SH-SY5Y (cell line): ENCODE data around the gene FOXP1.

Experiments used
- GATA2 ChIP-seq: IDR thresholded peaks from 2 replicates; pipeline ENCODE4 v1.6.1; 2011; ENCODE audit warnings: mild to moderate bottlenecking, low read depth, low read length
- GATA3 ChIP-seq: IDR thresholded peaks from 2 replicates; pipeline ENCODE4 v1.6.1; 2011; ENCODE audit warnings: low read depth, mild to moderate bottlenecking, low read length, moderate library complexity

Gene FOXP1

GRCh38 chr3:70992562-70993204 is 590.8 kb downstream of the FOXP1 start:
- TF ChIP-seq GATA2 (no peak), GATA3 (no peak)

DNA sequence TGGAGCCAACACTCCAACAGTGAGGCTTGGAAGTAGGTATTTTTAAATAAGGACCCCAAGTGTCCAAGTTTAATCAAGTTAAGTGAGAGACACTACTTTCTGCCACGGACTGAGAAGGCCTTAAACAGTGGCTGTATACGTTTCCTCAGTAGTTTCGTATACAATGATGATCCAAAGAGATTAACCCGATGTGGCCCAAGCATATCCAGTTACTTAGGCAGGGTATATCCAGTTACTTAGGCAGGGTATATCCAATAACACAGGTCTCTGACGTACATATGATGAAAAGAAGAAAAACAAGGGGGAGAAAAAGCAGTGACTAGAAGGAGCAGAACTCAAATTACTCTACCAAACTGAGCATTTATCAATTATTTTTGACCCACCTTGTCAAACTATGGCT is 591.4 kb downstream of the FOXP1 start:
- TF ChIP-seq GATA2, result no peak
- no peak for TF ChIP-seq GATA3

GRCh38 chr3:70990723-70991122 is 592.8 kb downstream of the FOXP1 start:
- TF ChIP-seq GATA2 (no peak), GATA3 (no peak)

- no peak for TF ChIP-seq GATA3
- no peak for TF ChIP-seq GATA2
Measured at GRCh38 chr3:70990185-70990584, 593.3 kb downstream of the FOXP1 start.

DNA sequence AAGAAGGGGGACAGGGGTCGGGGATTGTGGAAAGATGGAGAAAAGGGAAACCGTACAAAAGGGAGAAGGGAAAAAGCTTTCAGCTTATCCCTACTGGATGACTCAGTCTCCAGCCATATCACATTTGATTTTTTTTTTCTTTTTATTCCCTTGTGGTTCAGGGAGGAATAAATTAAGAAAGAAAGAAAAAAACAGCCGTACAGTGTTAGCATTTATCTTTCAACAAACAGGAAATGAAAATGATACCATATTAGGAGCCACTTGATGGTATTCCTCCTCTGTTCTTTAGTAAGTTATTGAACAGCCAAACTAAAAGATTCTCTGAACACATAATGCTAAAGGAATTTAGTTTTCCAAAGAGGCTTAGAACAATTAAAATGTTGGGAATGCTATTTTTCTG is 594.4 kb downstream of the FOXP1 start:
- no peak for TF ChIP-seq GATA3
- TF ChIP-seq GATA2, result no peak

DNA sequence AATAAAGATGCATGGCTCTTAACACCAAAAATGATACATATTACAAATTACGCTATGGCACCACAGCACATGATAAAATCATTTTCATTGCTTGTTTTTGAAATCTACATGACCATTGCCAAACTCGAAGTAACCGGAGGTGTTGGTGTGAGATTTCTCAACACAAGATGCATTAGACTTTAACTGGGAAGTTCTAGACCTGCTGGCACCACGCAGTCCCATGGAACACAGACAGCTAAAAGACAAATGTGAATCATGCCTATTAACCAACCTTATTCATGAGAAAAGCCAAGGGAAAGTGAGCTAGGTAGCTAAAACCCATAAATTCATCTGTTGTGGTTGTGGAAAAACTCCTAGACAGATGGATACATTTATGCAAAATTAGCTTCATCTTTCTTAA is 595.4 kb downstream of the FOXP1 start:
- TF ChIP-seq GATA2 (no peak), GATA3 (no peak)

- TF ChIP-seq GATA3 (no peak), GATA2 (no peak)
Measured at GRCh38 chr3:70985572-70985971, 598.0 kb downstream of the FOXP1 start.

DNA sequence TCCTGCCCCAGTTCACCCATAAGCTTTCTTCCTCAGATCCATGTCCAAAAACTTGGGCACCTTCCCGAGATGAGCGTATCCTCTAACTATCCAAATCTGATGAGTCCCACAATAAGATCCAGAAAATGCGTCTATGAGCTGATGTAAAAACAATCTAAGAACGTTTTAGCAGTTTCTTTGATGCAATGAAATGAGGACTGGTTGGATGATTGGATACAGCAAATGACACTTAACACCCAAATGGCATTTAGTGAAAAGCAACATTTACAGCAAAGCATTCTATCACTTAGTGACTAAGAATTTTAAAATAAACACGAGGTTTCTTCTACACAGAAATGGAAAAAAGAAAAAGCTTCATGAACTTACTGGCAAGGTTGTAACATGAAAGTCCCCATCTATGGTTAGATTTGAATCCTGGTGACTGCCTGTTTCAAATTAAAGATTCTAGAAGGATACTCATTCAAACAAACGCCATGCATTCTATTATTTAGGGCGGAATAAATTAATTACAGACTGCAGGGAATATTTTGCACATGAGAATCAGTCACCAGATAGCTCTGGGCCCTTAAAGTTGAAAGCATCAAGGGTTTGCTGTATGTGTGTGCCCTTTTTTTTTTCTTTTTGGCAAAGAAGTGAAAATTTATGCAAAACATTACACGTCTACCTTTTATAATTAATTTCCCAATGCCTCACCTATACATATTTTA is 598.6 kb downstream of the FOXP1 start:
- TF ChIP-seq GATA2 (no peak), GATA3 (no peak)

DNA sequence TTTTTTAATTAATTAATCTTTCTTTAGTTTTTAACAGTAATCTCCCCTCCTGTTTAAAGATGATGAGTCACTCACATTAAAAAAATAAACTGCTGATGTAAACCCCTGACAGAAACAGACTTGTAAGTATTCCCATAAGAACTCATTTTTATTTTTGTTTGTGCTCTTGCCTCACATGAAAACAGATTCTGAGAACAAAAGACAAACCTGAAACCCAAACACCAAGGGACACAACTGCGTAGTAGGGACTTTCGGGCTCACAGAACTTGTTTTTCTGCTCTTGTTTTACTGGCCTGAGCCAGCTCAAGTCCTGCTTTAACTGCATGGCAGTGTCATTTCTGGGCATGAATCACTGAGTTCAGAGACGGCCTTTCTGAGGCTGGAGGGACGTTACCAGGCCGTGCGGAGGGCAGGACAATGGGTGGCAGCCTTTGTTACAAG is 600.8 kb downstream of the FOXP1 start:
- TF ChIP-seq GATA2 (no peak), GATA3 (no peak)

- TF ChIP-seq GATA3, result no peak
- TF ChIP-seq GATA2, result no peak
Measured at GRCh38 chr3:70982284-70982683, 601.2 kb downstream of the FOXP1 start.

DNA sequence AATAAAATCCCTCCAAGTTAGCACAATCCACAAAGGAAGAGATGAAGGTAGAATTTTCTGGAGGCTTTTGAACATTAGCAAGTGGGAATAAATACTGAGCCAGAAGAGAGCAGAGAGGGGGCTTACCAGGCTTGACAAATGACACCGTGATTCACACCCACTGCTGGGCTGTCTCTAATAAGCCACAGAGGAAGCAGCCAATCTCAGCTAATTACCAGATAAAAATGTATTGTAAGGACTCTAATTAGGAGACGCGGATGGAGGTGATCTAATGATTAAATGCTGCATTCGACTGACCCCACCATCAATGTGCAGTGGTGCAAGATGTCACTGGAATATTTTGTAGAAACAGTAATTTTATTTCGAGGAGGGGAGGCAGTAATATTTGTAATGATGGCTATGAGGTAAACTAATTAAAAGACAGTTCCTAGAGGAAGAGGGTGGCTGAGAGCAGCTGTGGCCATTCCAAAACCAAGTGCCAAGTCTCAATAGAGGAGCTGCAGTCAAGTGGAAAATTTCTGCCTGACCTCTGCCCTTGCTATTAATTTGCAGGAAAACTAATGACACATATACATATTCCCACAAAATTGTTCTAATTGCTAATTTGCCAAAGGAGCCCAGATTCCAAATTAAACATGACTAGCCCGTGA is 602.2 kb downstream of the FOXP1 start:
- no peak for TF ChIP-seq GATA3
- TF ChIP-seq GATA2, result no peak

DNA sequence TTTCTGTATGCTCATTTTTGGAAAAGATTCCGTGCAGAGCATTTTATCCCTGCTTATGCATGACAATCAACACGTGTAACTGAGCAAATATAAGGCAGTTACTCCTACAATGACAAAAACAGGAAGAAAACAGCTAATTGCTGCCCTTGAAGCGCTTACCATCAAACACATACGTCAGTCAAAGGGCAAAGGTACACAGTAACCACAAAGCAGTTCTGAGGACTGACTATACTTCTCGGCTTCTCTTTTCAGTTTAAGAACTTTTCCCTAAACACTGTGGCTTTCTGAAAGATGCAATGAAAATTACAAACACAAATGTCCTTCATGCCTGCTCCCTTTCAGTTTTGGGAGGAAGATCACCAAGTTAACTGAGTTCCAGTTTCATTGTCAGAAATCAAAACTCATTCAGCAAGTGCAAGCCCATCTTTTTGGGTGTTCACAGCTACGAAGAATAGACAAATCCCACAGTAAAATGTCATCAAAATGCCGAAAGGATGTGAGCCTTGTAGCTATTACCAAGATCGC is 602.8 kb downstream of the FOXP1 start:
- TF ChIP-seq GATA3, result no peak
- no peak for TF ChIP-seq GATA2

GRCh38 chr3:70979983-70980645 is 603.4 kb downstream of the FOXP1 start:
- TF ChIP-seq GATA2 (no peak), GATA3 (no peak)

DNA sequence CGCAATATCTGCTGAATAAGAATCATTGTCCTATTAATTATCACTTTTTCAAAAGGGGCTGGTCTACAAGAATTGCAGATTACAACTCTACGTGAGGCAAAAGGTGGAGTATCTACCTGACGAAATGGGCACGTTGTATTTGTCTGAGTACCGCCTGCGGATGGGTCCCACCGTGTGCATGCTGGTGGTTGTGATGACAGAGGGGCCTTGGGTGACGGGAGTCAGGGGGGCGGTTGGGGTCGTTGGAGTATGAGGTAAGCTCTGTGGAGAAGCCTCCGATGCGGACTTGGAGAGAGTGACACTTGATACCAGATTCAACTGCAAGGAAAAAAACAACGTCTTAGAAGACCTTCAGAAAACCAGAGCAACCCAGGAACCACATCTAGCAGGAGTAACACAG is 605.8 kb downstream of the FOXP1 start:
- TF ChIP-seq GATA2, result no peak
- TF ChIP-seq GATA3, result no peak
